Stimulated activated CD8-positive, alpha-beta memory T cell treated with anti-CD3 and anti-CD28 coated beads, Interleukin-15, amount 100 ng/mL, for 24 hours (primary cell): ENCODE results near the gene ATPAF1.

ENCODE experiments used
- DNase-seq: peaks from one replicate; pipeline ENCODE4 v3.0.0-alpha.2; 2020; ENCODE audit warnings: low read depth

ATPAF1 gene

GRCh38 chr1:46650491-46650890 lies 17.7 kb downstream of the ATPAF1 start:
- DNase-seq = no peak

DNA sequence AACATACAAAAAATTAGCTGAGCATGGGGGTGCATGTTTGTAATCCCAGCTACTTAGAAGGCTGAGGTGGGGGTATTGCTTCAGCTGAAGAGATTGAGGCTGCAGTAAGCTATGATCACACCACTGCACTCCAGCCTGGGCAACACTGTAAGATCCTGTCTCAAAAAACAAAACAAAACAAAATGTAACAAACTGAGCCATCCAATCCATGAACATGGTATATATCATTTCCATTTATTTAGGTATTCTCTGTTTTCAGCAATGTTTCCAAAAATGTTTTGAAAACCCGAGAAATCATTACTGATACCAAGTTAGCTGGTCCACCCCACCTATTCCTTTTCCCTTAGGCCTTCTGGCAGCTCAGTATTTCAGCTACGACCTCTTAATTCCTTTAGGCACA lies 18.4 kb downstream of the ATPAF1 start:
- DNase-seq = no peak

DNA sequence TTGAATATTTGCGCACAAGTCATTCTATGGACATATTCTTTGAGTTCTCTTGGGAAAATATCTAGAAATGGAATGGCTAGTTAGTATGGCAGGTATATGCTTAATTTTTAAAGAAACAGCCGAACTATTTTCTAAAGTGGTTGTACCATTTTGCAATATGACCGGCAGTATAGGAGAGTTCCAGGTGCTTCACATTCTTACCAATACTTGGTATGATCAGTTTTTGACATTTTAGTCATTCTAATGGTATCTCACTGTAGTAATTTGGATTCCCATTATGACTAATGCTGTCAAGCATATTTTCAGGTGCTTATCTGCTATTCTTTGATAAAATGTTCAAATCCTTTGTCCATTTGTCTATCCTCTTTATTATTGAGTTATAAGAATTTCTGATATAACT lies 20.6 kb downstream of the ATPAF1 start:
- no peak for DNase-seq

- no peak for DNase-seq
Observed at GRCh38 chr1:46646844-46647243, 21.3 kb downstream of the ATPAF1 start.

GRCh38 chr1:46646331-46646730 lies 21.8 kb downstream of the ATPAF1 start:
- DNase-seq = no peak

GRCh38 chr1:46645815-46646214 lies 22.3 kb downstream of the ATPAF1 start:
- DNase-seq = no peak

DNA sequence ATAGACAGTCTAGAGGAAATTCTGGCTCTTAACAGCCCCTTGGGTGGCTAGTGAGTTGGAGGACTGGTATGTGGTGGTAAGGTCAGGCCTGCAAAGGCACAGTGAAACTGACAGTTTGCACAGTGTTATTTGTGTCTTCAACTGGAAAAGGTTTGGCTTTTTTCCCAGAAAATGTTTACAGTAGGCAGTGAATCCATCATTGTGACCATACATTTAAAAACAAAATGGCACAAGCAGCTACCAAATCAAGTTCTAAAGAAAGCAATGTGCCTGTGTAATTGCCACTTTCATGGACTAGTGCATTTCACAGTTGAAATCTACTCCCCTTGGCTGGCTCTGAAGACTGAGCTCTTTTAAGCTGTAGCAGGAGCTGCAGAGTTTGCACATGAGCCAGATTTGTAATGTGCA lies 24.8 kb downstream of the ATPAF1 start:
- DNase-seq = no peak

GRCh38 chr1:46642115-46642680 lies 26.0 kb downstream of the ATPAF1 start:
- no peak for DNase-seq

DNA sequence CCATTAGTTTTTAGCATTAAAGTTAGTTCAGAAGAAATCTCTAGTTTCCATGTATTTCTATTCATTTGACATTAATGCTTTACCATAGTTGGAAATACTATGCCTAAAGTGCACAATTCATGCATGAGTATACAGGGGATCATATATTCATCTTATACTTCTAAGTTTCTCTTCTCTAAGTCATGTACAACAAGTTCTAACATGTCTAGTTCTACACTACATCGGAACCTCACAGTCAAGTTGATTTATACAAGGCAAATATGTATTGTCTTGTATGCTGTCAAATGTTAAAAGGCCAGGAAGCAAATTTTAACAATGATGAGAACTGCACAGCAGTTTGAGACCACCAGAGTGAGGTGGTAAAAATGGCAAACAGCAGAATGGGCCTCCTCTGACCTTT lies 28.6 kb downstream of the ATPAF1 start:
- no peak for DNase-seq

- DNase-seq = no peak
Observed at GRCh38 chr1:46638921-46639320, 29.2 kb downstream of the ATPAF1 start.

DNA sequence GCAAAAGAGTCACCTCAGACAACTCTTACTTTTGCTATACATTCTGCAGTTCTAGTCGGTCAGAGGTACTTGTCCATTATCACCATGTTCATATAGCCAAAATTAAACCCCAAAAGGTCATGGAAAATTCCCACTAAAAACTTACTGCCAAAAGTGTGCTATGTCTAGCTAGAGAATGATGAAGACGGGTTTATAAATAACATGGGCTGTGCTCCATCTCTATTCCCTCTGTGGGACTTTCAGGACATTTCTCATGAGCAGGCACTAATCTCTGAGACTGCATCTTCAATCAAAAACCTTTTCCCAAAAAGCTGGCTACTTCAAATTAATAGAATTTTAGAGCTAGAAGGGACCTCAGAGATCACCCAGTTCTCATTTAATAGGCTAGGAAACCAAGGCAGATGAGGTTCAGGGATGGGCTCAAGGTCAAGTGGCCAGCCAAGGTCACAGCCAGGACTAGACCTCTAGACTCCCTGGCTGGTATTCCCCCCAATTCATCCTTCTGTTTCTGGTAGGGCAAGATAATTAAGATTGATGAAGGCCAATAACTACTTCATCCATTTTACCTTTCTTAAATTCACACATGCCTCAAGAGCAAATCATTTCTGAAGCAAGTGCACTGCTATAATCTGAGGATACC lies 30.6 kb downstream of the ATPAF1 start:
- no peak for DNase-seq

DNA sequence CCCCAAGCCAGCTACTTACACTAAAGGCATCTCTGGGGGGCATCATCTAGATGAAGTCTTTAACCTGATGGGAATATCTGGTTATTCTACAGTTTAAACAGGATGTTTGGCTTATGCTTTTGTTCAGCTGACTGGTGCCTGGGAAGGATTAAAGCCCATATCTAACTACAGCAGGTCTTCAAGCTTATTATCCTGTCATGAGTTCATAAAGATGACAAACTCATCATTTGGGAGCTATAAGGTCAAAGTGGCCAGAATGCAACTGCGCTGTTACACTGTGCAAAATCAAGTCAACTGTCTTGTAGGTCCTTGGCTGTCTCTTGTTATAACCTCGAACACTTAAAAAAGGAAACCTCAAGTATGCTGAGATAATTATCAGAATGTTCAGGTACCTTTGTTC lies 33.0 kb downstream of the ATPAF1 start:
- DNase-seq = no peak

- DNase-seq = no peak
Observed at GRCh38 chr1:46630719-46631118, 37.4 kb downstream of the ATPAF1 start.

GRCh38 chr1:46623743-46624644 lies 44.2 kb downstream of the ATPAF1 start:
- no peak for DNase-seq

DNA sequence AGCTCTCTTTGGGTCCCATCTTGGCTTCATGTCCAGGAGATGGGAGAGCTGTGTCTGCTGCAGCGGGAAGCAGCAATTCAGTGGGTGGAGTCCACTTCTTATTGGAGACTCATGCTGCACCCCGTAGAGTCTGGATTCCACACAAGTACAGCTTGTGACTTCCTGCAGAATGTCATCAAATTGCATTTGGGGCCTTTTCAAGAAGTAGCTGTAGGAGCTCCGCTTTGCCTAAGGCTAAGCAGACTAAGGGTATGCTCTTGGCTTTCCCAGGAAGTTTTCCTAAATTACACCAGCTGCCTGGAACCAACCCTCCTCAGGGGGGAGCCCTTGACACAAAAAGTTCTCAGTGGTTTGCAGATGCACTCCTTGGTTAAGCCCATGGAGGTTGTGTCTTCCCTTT lies 45.8 kb downstream of the ATPAF1 start:
- DNase-seq = no peak

- no peak for DNase-seq
Observed at GRCh38 chr1:46621930-46622329, 46.2 kb downstream of the ATPAF1 start.

DNA sequence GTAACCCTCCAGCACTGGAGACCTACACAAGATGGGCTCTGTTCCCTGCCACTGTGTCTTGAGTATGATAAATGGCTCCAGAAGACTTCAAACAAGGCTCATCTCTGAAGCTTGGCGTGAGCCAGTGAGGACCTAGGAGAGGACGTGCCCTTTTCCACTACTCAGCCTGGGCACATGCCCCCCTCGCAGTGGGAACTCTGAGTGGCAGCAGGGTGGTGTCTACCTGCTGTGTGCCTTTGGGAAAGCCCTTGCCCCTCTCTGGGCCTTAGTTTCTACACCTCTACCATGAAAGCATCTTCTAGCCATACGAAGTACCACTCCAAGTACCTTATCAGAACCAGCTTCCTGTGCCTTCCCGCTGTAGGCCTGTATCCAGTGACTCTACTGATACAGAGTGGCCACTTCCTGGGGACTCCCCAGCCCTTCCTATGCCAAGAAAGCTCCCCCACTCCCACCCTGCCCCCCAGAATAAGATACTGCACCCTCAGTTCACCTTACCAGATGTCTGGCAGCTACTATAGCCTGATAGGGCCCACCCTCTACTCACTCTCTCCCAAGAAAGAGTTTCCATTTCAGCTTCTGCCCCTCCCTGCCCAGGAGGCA lies 48.4 kb downstream of the ATPAF1 start:
- no peak for DNase-seq

DNA sequence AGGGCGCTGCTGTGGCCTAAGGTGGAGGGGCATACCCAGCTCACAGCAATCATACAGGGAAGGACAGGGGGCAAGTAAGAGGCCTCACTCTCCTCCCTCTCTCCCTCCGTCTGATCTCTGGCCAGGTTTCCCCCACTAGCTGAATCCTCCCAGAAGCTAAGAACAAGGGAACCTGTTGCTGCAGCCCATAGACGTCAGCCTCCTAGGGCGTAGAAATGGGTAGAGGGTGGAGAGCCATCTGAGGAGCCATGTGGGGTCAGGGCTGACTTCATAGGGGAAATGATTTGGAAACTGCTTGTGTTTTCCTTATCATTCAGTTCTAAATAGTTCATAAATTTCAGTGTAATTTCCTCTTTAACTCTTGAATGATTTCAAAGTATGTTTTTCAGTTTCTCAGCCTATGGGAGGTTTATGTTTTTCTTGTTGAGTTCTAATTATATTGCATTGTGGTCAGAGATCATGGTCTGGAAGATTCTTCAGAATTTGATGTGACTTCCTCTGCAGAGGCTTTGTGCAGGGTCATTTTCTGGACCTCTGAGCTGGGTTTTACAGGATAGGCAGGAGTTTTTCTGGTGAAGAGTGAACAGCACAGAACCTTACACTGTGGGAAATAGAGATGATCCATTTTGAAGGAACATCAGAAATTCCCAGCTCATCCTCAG lies 49.3 kb downstream of the ATPAF1 start:
- DNase-seq = no peak

- no peak for DNase-seq
Observed at GRCh38 chr1:46617833-46618232, 50.3 kb downstream of the ATPAF1 start.

GRCh38 chr1:46617108-46617800 lies 50.9 kb downstream of the ATPAF1 start:
- no peak for DNase-seq

DNA sequence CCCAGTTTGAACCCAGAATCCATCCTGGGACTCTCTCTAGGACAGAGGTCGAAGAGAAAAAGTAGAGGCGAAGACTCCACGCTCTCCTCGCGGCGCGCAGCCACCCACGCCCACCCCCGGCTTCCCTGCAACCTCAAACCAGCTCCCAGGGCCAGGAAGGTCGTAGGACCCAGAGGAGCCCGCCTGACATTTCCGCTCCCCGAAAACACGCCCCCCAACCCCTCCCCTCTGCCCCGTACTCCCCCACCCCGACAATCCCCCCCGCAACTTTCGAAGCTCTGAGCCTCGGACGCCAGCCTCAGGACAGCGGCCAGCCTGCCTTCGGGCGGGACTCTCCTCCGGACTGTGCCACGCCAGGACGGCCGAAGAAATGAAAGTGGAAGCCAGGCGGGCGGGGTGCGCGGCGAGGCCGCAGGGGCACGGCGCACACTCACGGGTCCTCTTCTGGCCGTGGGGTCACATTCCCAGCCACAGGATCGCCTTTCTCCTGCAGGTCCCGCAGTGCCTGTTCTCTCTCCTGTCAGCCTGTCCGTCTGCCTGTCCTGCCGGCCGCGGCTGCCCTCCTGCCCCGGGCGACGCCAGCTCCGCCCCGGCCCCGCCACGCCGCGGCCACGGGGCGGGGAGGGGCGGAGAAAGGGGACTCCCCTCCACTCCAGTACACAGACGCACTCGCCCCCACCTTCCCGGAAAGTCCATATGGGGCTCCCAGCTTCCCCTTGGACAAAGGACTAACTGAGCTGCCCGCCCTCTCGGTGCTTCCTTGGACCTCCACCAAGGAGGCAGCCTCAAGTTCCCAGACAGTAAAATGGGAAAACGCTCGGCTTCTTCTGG lies 51.7 kb downstream of the ATPAF1 start, which contains the start of gene MOB3C:
MOB3C (minus strand) TSS at position 535 of the 831 bp plus-strand sequence. CDS start 3,490 bp downstream, outside the sequence.
- DNase-seq = peak; percentile 23
